Bronchial epithelial cell (primary cell): ENCODE data around the gene ZBED1. TPM values are rescaled to one million over a fixed set of nuclear protein-coding genes. Genes with fewer than 3 reads are reported as not detected.
"Not testable (repeated sequence)": the region's sequence is repeated elsewhere in the genome, so short reads cannot be mapped to it uniquely, and the experiment has no call there.

Experiments used
- DNase-seq: peaks from one replicate; pipeline ENCODE4 v3.0.0-alpha.2; 2010; ENCODE audit warnings: low read depth
- FAIRE-seq: peaks from 2 replicates; lab custom pipeline; 2011; peaks lifted over from hg19 to GRCh38; lab: Jason Lieb, UNC
- H3K27me3 ChIP-seq: 2 replicates; pipeline ENCODE4 v1.5.1; 2011; ENCODE audit warnings: low read length; ENCODE audit not compliant: control insufficient read depth, insufficient read depth
- H3K36me3 ChIP-seq: 2 replicates; pipeline ENCODE4 v1.5.1; 2011; ENCODE audit warnings: low read length; ENCODE audit not compliant: control insufficient read depth, insufficient read depth
- H3K4me3 ChIP-seq: 2 replicates; pipeline ENCODE4 v1.5.1; 2011; ENCODE audit warnings: mild to moderate bottlenecking, low read depth, low read length, control low read depth
- total RNA-seq: library from RNA; depleted of rRNA; stranded (reverse); fragments of >200 nt; gene quantifications from 2 replicates; pipeline ENCODE4 v1.2.1, GENCODE V29; 2014
- TF ChIP-seq, protein P1 (sequence below): IDR thresholded peaks from 2 replicates; pipeline ENCODE4 v1.5.1; 2011; ENCODE audit warnings: mild to moderate bottlenecking, moderate library complexity, low read length, control low read depth, inconsistent platforms; ENCODE audit not compliant: insufficient read depth, severe bottlenecking

Gene ZBED1
- total RNA-seq, 1 donor from 2014 or later = 11.6 TPM

DNA sequence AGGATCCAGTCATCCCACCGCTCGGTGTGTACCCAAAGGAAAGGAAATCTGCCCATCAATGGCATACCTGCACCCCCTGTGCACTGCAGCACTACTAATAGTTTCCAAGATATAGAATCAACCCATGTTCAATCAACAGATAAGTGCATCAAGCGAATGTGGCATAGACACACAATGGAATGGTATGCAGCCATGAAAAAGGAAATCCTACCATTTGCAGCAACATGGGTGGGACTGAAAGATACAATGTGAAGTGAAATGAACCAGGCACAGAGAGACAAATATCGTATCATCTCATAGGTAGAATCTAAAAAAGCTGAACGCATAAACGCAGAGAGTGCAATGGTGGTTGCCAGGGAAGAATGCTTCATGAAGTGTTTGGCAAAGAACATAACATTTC lies 42.5 kb downstream of the ZBED1 start:
- Histone ChIP-seq H3K27me3 (no peaks in the 10 kb centered on the region), H3K36me3 (peaks cover 1% of the 10 kb centered on the region), H3K4me3 (no peak overlapping the region)
- TF ChIP-seq, protein P1, sequence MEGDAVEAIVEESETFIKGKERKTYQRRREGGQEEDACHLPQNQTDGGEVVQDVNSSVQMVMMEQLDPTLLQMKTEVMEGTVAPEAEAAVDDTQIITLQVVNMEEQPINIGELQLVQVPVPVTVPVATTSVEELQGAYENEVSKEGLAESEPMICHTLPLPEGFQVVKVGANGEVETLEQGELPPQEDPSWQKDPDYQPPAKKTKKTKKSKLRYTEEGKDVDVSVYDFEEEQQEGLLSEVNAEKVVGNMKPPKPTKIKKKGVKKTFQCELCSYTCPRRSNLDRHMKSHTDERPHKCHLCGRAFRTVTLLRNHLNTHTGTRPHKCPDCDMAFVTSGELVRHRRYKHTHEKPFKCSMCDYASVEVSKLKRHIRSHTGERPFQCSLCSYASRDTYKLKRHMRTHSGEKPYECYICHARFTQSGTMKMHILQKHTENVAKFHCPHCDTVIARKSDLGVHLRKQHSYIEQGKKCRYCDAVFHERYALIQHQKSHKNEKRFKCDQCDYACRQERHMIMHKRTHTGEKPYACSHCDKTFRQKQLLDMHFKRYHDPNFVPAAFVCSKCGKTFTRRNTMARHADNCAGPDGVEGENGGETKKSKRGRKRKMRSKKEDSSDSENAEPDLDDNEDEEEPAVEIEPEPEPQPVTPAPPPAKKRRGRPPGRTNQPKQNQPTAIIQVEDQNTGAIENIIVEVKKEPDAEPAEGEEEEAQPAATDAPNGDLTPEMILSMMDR = no peak
- DNase-seq (no peak), FAIRE-seq (no peak)

DNA sequence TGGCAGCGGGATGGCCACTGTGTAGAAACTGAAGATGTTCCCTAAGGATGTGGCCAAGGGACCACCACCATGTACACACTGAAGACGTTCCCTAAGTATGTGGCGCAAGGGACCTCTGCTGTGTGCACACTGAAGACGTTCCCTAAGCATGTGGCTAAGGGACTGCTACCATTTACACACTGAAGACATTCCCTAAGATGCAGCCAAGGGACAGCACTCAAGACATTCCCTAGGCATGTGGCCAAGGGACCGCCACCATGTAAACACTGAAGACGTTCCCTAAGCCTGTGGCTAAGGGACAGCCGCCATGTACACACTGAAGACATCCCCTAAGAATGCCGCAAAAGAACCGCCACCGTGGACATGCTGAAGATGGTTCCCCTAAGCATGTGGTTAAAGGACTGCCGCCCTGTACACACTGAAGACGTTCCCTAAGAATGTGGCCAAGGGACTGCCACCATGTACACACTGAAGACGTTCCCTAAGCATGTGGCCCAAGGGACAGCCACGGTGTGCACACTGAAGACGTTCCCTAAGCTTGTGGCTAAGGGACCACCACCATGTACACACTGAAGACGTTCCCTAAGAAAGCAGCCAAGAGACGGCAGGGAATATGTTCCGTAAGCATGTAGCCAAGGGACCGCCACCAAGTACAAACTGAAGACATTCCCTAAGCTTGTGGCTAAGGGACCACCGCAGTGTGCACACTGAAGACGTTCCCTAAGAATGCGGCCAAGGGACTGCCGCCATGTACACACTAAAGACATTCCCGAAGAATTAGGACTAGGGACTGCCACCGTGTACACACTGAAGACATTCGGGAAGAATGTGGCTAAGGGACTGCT lies 43.3 kb downstream of the ZBED1 start:
- H3K4me3 ChIP-seq = no peak overlapping the region
- peaks cover 1% of the 10 kb centered on the region for H3K36me3 ChIP-seq
- H3K27me3 ChIP-seq = no peaks in the 10 kb centered on the region
- TF ChIP-seq, protein P1 = no peak
- no peak for FAIRE-seq
- DNase-seq = no peak

DNA sequence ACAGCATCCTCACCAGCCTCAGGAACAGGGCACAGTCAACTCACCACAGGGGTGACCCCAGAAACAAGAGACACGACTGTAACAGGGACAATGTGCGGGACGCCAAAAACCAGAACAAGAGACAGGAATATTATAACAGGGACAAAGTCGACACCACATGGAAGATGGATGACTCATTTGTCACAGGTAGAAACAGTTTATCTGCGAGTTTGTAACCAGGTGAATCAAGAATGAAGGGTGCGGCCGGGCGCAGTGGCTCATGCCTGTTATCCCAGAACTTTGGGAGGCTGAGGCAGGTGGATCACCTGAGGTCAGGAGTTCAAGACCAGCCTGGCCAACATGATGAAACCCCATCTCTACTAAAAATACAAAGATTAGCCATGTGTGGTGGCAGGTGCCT lies 44.7 kb downstream of the ZBED1 start:
- not testable (repeated sequence) for DNase-seq, H3K27me3 ChIP-seq, H3K36me3 ChIP-seq, FAIRE-seq, H3K4me3 ChIP-seq

DNA sequence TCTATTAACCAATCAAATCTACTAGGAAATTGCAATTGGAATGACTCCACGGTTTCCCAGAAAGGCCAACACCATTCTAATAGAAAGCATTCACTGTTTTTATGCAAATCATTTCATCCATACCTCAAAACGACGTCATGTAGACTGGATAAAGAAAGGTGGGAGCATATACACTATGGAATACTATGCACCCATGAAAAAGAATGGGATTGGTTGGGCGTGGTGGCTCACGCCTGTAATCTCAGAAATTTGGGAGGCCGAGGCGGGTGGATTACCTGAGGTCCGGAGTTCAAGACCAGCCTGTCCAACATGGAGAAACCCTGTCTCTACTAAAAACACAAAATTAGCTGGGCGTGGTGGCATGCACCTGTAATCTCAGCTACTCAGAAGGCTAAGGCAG lies 46.2 kb downstream of the ZBED1 start:
- H3K27me3 ChIP-seq, H3K36me3 ChIP-seq, H3K4me3 ChIP-seq, FAIRE-seq, DNase-seq: not testable (repeated sequence)

DNA sequence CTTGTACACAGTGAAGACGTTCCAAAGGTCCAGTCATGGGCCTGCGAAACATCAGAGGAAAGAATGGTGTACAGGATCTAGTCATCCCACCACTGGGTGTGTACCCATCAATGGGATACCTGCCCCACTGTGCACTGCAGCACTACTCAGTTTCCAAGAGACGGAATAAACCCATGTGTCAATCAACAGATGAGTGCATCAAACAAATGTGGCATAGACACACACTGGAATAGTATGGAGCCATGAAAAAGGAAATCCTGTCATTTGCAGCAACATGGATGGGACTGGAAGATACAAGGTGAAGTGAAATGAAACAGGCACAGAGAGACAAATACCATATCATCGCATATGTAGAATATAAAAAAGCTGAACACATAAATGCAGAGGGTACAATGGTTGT lies 48.0 kb downstream of the ZBED1 start:
- TF ChIP-seq, protein P1 = no peak
- FAIRE-seq (no peak), DNase-seq (no peak)

DNA sequence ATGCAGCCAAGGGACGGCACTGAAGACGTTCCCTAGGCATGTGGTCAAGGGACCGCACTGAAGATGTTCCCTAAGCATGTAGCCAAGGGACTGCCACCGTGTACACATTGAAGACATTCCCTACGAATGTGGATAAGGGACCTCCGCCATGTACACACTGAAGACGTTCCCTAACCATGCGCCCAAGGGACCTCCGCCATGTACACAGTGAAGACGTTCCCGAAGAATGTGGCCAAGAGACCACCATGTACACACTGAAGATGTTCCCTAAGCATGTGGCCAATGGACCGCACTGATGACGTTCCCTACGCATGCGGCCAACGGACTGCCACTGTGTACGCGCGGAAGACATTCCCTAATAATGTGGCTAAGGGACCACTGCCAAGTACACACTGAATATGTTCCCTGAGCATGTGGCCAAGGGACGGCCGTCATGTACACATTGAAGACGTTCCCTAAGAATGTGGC lies 48.4 kb downstream of the ZBED1 start:
- no peaks in the 10 kb centered on the region for H3K27me3 ChIP-seq
- TF ChIP-seq, protein P1 = no peak
- no peak overlapping the region for H3K4me3 ChIP-seq
- FAIRE-seq (no peak), DNase-seq (no peak)
- no peaks in the 10 kb centered on the region for H3K36me3 ChIP-seq

More for the DNA sequence above, 48.0 kb downstream of the ZBED1 start:
- H3K4me3 ChIP-seq = no peak overlapping the region
- H3K27me3 ChIP-seq = no peaks in the 10 kb centered on the region
- H3K36me3 ChIP-seq = no peaks in the 10 kb centered on the region
